Heart right ventricle (tissue), 16 donors: ENCODE measurements around the gene DCN. TPM values are rescaled to one million over a fixed set of nuclear protein-coding genes. Genes with fewer than 3 reads are reported as not detected.
A peak's percentile ranks its signal among the peaks of the same experiment; 100 is the strongest.

Experiments
- ATAC-seq, 8 donors: fragments of 200-7000 bp; cut with Tn5 transposase; one replicate each; pipeline ENCODE4 v1.9.1; 2020; ENCODE audit warnings: mild to moderate bottlenecking in 8 of 8, moderate library complexity in 8 of 8, moderate number of reproducible peaks in 1 of 8
- DNase-seq, 2 donors: peaks; one replicate each; pipeline ENCODE4 v3.0.0-alpha.2; 2020
- H3K27ac ChIP-seq, 10 donors: fragments of 200-600 bp; sonication (generic) in 2 of 10; one replicate each; pipeline versions ENCODE4 v1.5.0 to v1.8.0; 2020 to 2022; ENCODE audit warnings: mild to moderate bottlenecking in 3 of 10
- H3K27me3 ChIP-seq, 7 donors: fragments of 200-600 bp; one replicate each; pipeline ENCODE4 v1.8.0; 2021 to 2022; ENCODE audit warnings: mild to moderate bottlenecking in 2 of 7
- H3K36me3 ChIP-seq, 9 donors: fragments of 200-600 bp; sonication (generic) in 1 of 9; one replicate each; pipeline versions ENCODE4 v1.5.0 to v1.8.0; 2020 to 2022; ENCODE audit warnings: mild to moderate bottlenecking in 2 of 9
- H3K4me1 ChIP-seq, 9 donors: fragments of 200-600 bp; sonication (generic) in 1 of 9; one replicate each; pipeline versions ENCODE4 v1.5.0 to v1.8.0; 2020 to 2022; ENCODE audit warnings: mild to moderate bottlenecking in 4 of 9
- H3K4me3 ChIP-seq, 10 donors: fragments of 200-600 bp; sonication (generic) in 2 of 10; one replicate each; pipeline versions ENCODE4 v1.5.0 to v1.8.0; 2020 to 2022; ENCODE audit warnings: mild to moderate bottlenecking in 7 of 10, moderate library complexity in 2 of 10
- H3K9me3 ChIP-seq, 11 donors: fragments of 200-600 bp in 10 of 11; sonication (generic) in 2 of 11; one replicate each; pipeline versions ENCODE4 v1.5.0 to v1.8.0; 2013 to 2022; ENCODE audit warnings: mild to moderate bottlenecking in 2 of 11, control low read depth in 1 of 11, moderate library complexity in 1 of 11
- WGBS, 2 donors: extraction: QIAGEN DNeasy Blood & Tissue Kit; methylation state at CpG; one replicate each; pipeline ENCODE4 v1.1.7; 2013; ENCODE audit warnings: inconsistent platforms in 1 of 2; 5-methylcytosine and 5-hydroxymethylcytosine counted together
- intact Hi-C, 10 donors: fragments of 100-400 bp; cut with DNase I; formaldehyde crosslinking; loops; one replicate each; pipeline versions ENCODE4 v1.11.1 to v1.14.2; 2022
- polyA plus RNA-seq, 2 donors: library from polyadenylated mRNA; stranded (reverse); fragments of 200-250 nt; gene quantifications; one replicate each; pipeline ENCODE4 v1.2.3, GENCODE V29; 2013
- total RNA-seq, 10 donors: library from RNA; stranded (reverse); fragmentation: NEBNext Ultra II Directional in 3 of 10; extraction: Animal tissue kit (Norgen Biotek cat#: 25700) in 3 of 10; gene quantifications; one replicate each; pipeline versions ENCODE4 v1.2.1 to v1.2.4, GENCODE V29; 2021 to 2023
- TF ChIP-seq, protein P1 (sequence below), 9 donors: fragments of 200-600 bp; sonication (generic) in 2 of 9; IDR thresholded peaks; one replicate each; pipeline versions ENCODE4 v1.5.0 to v1.8.0; 2021 to 2022; ENCODE audit warnings: antibody characterized with exemption in 9 of 9, mild to moderate bottlenecking in 5 of 9, moderate library complexity in 1 of 9
- donor health status: Arrhythmogenic right ventricular cardiomyopathy.
- donor health status: ischemic (EF 13 %, LVEDD 7.1; RV severe dilation, severe dysfunction).
- donor health status: healthy with polysubstance abuse.
- donor health status: DM: no; HTN: yes; CAD: no.
- donor health status: DM: no; HTN: no; CAD: no.
- donor health status: ischemic (EF 25% LVEDD 6.9; RV normal size, moderate dysfunction).
- donor health status: ischemic (EF 25% LVEDD 5.7; RV mildly dilated, moderate dysfunction).
- donor health status: healthy.
- donor health status: DM: yes; HTN: yes; CAD: no.
- donor health status: Ischemic cardiomyopathy.
- donor health status: ischemic (EF 35%, LVEDD 5.7; RV mildly dilated, moderate dysfunction).
- donor health status: nonischemic (EF 11% LVEDD 7.7; RV severe dilation, severe dysfunction).
- donor health status: DM: yes; HTN: yes; CAD: no.
- donor health status: PGD.
- donor health status: ischemic (EF 29% LVEDD 5.4; RV normal size, mild dysfunction).
- donor health status: nonischemic (EF 23%, LVEDD 6.1; RV moderate dilation, normal function).

The DCN gene
- total and polyA plus RNA-seq, 12 donors, result 286 to 1,072 (median 557) TPM

GRCh38 chr12:91224401-91224800, 41.8 kb upstream of the DCN start:
- DNase-seq (no peak), ATAC-seq (peak in 5 of 8 donors; percentile 39 to 80 (median 64))
- H3K27me3 ChIP-seq, result no peaks in the 10 kb centered on the region
- H3K27ac ChIP-seq, result peak overlapping the region in 6 of 10 donors; percentile 23 to 57 (median 38)
- TF ChIP-seq, protein P1, sequence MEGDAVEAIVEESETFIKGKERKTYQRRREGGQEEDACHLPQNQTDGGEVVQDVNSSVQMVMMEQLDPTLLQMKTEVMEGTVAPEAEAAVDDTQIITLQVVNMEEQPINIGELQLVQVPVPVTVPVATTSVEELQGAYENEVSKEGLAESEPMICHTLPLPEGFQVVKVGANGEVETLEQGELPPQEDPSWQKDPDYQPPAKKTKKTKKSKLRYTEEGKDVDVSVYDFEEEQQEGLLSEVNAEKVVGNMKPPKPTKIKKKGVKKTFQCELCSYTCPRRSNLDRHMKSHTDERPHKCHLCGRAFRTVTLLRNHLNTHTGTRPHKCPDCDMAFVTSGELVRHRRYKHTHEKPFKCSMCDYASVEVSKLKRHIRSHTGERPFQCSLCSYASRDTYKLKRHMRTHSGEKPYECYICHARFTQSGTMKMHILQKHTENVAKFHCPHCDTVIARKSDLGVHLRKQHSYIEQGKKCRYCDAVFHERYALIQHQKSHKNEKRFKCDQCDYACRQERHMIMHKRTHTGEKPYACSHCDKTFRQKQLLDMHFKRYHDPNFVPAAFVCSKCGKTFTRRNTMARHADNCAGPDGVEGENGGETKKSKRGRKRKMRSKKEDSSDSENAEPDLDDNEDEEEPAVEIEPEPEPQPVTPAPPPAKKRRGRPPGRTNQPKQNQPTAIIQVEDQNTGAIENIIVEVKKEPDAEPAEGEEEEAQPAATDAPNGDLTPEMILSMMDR (IDR thresholded peaks at IDR 0.05), result no peak
- intact Hi-C loops, result loop anchor here in 1 of 10 donors (5.0 kb wide), 1 partner anchor 192 kb away; no protein-coding TSS in a partner anchor
- 66 to 82% methylated on average over 1 of the region's 1 CpG for WGBS, 2 donors
- peaks cover 0 to 7% (median 0%) of the 10 kb centered on the region in 9 donors for H3K4me1 ChIP-seq
- H3K4me3 ChIP-seq, result no peak overlapping the region
- no peaks in the 10 kb centered on the region for H3K9me3 ChIP-seq
- no peaks in the 10 kb centered on the region for H3K36me3 ChIP-seq

DNA sequence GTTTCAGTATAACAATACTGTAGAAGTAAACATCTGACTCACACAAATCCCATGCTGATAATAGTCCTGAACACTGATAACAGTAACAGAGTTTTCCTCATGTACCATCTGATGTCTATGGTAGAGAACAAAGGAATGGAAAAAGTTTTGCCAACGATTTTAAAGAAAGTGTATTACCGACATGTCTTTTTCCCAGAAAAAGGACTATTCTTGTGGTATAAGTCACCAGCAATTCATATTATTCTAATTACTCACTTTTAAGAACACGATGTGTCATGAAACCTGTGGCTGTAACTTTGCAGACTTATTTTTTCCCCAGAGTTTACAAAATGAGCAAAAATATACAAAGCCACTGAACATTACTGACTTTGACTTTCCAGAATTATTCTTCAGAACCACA, 40.1 kb upstream of the DCN start:
- 67 to 77% methylated on average over 3 of the region's 3 CpGs for WGBS, 2 donors

DNA sequence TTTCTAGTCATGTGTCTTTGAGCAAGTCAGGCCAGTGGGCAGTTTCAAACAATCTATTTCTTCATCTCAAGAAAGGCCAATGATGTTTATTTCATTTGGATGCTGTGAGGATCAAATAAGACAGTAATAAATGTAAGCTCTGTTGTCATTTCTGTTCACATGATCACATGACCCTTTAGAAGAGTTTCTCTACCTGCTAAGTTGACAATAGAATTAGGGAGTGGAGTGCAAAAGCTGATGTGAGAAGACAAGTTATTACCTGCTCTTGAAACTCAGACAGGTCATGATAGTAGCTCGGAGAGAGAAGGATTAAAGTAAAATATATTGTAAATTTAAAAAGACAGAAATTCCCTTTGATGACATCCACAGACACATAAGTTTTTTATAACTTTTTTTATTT, 37.3 kb upstream of the DCN start:
- DNase-seq, result no peak
- TF ChIP-seq, protein P1 (IDR thresholded peaks at IDR 0.05), result no peak
- intact Hi-C loops, result loop anchor here in 1 of 10 donors (5.0 kb wide), 1 partner anchor 188 kb away; no protein-coding TSS in a partner anchor

More for the DNA sequence above, 40.1 kb upstream of the DCN start:
- Histone ChIP-seq H3K27me3 (no peaks in the 10 kb centered on the region), H3K9me3 (no peaks in the 10 kb centered on the region), H3K27ac (peak overlapping the region in 6 of 10 donors; percentile 2 to 49 (median 18)), H3K4me1 (peaks cover 0 to 7% (median 0%) of the 10 kb centered on the region in 9 donors), H3K36me3 (no peaks in the 10 kb centered on the region), H3K4me3 (no peak overlapping the region)
- intact Hi-C loops, result loop anchor here in 1 of 10 donors (5.0 kb wide), 1 partner anchor 190 kb away; no protein-coding TSS in a partner anchor
- TF ChIP-seq, protein P1 (IDR thresholded peaks at IDR 0.05), result no peak
- ATAC-seq (no peak), DNase-seq (no peak)

DNA sequence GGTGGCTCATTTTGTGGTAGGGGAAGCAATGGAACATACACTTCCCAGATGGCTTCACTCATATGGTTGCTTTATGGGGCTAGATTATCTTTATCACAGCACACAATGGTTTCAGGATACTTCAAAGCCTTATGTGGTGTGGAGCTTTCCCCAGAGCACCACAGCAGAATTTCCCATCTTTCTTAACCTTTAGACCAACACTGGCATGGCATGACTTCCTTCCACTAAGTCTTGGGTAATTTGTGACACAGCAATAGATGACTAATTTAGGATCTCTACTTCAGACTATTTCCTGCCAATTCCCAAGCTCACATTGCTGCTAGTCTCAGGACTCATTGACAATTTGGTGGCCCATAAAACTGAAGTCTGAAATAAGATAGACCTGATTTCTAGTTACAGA, 36.9 kb upstream of the DCN start:
- TF ChIP-seq, protein P1 (IDR thresholded peaks at IDR 0.05), result no peak
- peak in 1 of 8 donors; percentile 43 for ATAC-seq
- Histone ChIP-seq H3K9me3 (no peaks in the 10 kb centered on the region), H3K36me3 (no peaks in the 10 kb centered on the region), H3K4me1 (no peaks in the 10 kb centered on the region), H3K27me3 (no peaks in the 10 kb centered on the region), H3K27ac (no peak overlapping the region), H3K4me3 (no peak overlapping the region)
- intact Hi-C loops, result no loop called here
- no peak for DNase-seq

More for the DNA sequence above, 37.3 kb upstream of the DCN start:
- no peak for ATAC-seq
- Histone ChIP-seq H3K36me3 (no peaks in the 10 kb centered on the region), H3K4me3 (no peak overlapping the region), H3K27me3 (no peaks in the 10 kb centered on the region), H3K9me3 (no peaks in the 10 kb centered on the region), H3K27ac (no peak overlapping the region), H3K4me1 (peaks cover 0 to 1% (median 0%) of the 10 kb centered on the region in 9 donors)
- WGBS, 2 donors, result 88% methylated on average over 1 of the region's 1 CpG
